ENCODE data around the gene TMED8.

- TF ChIP-seq POLR2A (IDR thresholded peaks at IDR 0.05): no peak
- TF ChIP-seq, protein P1, sequence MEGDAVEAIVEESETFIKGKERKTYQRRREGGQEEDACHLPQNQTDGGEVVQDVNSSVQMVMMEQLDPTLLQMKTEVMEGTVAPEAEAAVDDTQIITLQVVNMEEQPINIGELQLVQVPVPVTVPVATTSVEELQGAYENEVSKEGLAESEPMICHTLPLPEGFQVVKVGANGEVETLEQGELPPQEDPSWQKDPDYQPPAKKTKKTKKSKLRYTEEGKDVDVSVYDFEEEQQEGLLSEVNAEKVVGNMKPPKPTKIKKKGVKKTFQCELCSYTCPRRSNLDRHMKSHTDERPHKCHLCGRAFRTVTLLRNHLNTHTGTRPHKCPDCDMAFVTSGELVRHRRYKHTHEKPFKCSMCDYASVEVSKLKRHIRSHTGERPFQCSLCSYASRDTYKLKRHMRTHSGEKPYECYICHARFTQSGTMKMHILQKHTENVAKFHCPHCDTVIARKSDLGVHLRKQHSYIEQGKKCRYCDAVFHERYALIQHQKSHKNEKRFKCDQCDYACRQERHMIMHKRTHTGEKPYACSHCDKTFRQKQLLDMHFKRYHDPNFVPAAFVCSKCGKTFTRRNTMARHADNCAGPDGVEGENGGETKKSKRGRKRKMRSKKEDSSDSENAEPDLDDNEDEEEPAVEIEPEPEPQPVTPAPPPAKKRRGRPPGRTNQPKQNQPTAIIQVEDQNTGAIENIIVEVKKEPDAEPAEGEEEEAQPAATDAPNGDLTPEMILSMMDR (IDR thresholded peaks at IDR 0.05): no peak
Observed at GRCh38 chr14:77416836-77417235, 39.9 kb upstream of the TMED8 start.

All from adrenal gland (tissue), 5 donors.